ENCODE data around the gene CKS2.

GRCh38 chr9:89314955-89315354 lies 4.0 kb downstream of the CKS2 start:
- TF ChIP-seq CTCF (IDR thresholded peaks at IDR 0.05): no peak
- no peak for TF ChIP-seq POLR2AphosphoS5 (IDR thresholded peaks at IDR 0.05)
